NCI-H146 treated with DMSO at 0.1 percent for 48 hours (cell line): ENCODE results near the gene OLFM2.
A peak's percentile ranks its signal among the peaks of the same experiment; 100 is the strongest.

Experiments
- DNase-seq: peaks from one replicate; lab custom pipeline; 2025; ENCODE audit not compliant: unreplicated experiment; lab: John Stamatoyannopoulos, UW

Gene OLFM2

DNA sequence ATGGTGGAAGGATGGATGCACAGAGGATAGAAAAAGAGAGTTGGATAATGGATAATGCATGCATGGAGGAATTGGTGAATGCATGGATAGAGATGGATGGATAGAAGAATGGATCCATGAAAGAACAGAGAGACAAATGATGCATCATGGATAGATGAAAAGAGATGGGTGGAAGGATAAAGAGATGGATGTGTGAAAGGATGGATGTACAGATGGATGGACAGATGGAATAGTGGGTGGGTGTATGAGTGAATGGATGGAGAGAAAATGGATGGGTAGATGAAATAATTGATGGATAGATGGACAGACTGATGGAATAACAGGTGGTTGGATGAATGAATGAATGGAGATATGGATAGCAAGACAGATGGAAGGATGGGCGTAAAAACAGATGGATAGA is 25.7 kb downstream of the OLFM2 start:
- DNase-seq = no peak

- DNase-seq = no peak
Observed at GRCh38 chr19:9909251-9909650, 27.1 kb downstream of the OLFM2 start.

DNA sequence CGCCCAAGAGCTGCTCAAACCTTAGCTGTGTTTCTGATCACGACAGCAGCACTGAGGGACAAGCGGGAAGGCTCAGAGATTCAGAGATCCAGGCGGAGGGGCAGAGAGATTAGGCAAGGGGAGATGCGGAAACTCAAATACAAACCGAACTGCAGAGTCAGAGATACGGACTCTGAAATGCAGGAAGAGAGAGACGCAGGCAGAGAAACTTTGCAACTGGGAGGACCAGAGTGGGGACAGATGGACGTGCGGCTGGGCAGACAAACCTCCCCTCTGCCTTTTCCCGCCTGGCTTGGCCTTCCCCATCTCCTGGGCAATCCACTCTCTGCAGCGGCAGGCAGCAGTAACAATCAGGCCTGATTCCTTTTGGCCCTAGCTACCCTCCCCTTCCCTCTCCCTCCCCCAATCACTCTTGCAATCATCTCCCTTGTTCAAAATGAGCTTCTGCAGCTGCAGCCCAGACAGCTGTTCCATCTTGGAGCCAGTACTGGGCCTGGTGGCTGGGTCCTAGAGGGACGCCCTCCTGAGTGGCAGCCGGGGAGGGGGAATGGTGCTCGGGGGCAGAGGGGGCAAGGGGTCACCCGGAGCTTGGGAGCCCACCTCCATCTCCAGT is 29.7 kb downstream of the OLFM2 start:
- DNase-seq = no peak

DNA sequence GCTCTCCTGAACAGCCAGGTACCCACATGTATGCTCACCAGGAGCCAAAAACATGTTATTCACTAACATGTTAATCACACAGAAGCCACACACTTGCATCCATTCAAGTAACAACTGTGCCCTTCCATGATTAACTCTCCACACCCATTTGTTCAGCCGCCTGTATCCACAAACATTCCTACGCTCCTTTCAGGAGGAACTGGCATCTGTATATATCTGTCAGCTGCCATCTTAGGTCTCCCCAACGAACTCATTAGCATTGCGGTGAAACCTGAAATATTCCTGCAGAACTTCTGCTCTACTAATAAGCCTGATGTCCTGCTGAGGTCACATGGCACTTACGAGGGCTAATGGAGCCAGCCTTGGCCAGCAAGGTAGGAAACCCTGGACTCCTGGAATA is 33.0 kb downstream of the OLFM2 start:
- no peak for DNase-seq

DNA sequence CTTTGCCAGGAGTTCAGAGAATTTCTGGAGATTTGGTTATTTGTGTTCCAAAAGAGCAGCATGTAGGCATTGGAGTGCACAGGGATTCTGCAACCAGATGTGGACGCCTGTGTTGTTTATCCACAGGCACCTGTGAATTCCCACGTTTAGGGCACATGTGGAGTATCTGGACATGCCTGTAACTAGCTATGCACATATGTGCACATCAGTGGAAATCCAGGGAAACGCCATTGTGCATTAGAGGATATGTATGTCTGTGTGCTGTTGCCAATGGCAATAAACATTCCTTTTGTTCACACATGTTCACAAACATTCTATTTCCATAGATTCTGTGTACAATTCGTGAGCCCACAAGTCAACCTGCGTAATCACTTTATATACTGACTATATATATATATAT is 34.7 kb downstream of the OLFM2 start:
- no peak for DNase-seq

DNA sequence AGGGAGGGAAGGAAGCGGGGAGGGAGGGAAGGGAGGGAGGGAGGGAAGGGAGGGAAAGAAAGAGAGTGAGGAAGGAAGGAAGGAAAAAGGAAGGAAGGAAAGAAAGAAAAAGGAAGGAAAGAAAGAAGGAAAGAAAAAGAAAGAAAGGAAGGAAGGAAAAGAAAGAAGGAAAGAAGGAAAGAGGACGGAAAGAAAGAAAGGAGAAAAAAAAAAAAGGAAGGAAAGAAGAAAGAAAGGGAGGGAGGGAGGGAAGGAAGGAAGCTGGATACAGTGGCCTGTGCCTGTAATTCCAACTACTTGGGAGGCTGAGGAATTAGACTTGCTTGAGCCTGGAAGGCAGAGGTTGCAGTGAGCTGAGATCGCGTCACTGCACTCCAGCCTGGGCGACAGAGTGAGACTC is 35.3 kb downstream of the OLFM2 start:
- no peak for DNase-seq

DNA sequence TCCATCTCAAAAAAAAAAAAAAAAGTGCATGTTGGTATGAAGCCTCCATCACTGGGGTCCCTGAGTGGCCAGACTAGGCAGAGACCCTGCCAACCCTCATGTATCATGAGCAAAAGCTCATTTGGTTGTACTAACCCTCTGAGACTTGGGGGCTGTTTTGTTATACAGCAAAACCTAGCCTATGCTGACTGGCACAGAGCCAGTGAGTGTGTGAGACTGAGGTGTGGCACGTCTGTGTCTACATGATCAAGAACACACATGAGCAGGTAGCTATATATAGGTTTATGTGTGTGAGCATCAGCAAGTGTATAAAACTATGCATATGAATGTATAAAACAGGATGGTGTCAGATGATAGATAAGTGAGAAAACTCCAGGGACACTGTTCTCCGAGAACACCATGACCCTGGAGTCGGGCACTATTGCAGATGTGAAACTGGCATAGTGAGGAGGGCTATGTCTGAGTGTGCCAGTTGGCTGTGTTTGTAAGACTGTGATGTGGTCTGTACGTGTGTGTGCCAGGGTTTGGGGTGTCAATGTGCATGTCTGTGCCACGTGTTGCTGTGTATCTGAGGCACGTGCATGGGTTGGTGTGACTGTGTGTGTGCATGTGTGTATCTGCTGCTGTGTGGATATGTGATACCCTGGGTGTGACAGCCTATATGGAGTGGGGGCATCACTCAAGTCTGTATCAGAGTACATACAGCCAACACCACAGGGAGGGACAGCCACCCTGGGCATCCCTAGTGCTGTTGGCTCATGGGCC is 44.5 kb downstream of the OLFM2 start:
- no peak for DNase-seq

GRCh38 chr19:9885077-9885552 is 51.2 kb downstream of the OLFM2 start:
- no peak for DNase-seq

DNA sequence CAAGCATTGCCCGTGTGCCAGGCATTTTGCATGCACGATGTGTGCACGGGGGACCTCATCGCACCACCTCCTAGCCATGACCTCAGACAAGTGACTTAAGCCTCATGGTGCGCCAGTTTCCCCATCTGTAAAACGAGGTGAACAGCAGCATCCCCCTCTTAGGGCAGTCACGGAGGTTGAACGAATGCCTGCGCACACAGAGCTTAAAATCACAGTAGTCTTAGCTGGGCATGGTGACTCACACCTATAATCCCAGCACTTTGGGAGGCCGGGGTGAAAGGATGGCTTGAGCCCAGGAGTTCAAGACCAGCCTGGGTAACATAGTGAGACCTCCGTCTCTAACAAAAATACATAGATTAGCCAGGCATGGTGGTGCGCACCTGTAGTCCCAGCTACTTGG is 52.6 kb downstream of the OLFM2 start:
- no peak for DNase-seq

- DNase-seq = no peak
Observed at GRCh38 chr19:9883231-9883758, 53.0 kb downstream of the OLFM2 start.

- DNase-seq = no peak
Observed at GRCh38 chr19:9881720-9882119, 54.6 kb downstream of the OLFM2 start.

GRCh38 chr19:9878511-9879196 is 57.7 kb downstream of the OLFM2 start:
- DNase-seq = no peak

DNA sequence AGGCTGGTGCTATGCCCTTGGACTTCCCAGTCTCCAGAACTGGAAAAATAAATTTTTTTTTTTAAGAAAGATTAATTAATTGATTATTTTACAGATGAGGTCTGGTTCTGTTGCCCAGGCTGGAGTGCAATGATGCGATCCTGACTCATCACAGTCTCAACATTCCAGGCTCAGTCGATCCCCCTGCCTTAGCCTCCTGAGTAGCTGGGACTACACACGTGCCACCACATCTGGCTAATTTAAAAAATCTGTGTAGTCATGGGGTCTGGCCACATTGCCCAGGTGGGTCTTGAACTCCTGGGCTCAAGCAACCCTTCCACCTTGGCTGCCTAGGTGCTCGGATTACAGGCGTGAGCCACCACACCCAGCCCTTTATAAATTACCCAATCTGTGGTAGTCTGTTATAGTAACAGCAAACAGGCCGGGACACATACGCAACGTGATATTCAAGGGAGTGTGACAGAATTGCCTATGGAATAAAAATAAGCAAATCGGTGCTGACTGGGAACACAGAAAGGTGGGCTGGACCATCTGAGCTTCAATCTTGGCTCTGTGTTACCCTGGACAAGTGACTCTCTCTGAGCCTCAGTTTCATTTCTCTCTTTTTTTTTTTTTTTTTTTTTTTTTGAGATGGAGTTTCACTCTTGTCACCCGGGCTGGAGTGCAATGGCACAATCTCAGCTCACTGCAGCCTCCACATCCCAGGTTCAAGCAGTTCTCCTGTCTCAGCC is 58.4 kb downstream of the OLFM2 start:
- DNase-seq = no peak

- no peak for DNase-seq
Observed at GRCh38 chr19:9875796-9876195, 60.5 kb downstream of the OLFM2 start.

- DNase-seq = no peak
Observed at GRCh38 chr19:9875031-9875627, 61.2 kb downstream of the OLFM2 start.

DNA sequence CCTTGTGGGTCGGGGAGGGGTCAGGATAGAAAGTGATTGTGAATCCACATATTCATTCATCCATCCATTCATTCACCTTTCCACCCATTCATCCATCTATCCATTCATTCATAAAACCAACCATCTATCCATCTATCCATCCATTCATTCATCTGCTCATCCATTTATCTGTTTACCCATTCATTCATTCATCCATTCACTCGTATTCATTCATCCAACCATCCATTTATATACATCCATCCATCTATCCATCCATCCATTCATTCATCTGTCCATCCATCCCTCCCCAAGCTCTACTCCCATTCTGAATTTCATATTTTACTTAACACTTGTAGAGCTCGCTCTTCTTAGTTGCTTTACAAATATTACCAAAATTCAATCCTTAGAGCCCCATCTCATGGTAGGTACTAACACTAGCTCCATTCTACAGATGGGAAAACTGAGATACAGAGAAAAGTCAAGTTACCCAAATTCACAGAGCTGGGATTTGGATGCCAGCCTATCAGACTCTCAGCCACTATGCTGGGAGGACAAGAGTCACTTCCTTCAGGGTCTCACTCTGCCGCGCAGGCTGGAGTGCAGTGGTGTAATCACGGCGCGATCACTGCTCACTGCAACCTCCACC is 63.6 kb downstream of the OLFM2 start:
- DNase-seq = no peak

DNA sequence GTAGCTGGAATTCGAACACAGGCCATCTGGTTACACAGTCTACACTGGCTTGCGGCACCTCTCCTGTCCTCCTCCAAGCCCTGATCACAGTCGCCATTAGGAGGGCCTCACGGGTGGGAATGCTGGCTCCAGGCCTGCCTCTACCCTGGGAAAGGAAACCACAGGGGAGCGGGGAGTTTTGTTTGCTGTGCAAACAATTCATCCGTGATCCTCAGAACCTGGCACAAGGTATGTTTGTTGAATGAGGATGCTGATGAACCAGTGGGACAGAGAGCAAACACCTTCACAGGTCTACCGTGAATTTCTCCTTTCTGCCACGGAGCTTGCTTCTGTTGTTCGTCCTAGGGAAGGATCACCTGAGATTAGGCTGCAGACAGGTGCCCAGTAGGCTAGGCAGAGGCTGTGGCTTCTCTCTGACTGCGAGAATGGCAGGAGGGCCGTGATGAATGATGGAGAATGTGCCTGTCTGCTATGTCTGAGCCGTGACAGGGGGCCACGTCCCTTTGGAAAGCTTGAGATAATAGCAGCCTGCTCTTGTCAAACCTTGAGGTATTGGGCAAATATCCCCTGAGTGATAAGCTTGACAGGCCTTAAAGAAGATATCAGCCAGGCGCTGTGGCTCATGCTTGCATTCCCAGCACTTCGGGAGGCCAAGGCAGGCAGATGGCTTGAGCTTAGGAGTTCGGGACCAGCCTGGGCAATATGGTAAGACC is 64.5 kb downstream of the OLFM2 start:
- DNase-seq = peak; percentile 82

DNA sequence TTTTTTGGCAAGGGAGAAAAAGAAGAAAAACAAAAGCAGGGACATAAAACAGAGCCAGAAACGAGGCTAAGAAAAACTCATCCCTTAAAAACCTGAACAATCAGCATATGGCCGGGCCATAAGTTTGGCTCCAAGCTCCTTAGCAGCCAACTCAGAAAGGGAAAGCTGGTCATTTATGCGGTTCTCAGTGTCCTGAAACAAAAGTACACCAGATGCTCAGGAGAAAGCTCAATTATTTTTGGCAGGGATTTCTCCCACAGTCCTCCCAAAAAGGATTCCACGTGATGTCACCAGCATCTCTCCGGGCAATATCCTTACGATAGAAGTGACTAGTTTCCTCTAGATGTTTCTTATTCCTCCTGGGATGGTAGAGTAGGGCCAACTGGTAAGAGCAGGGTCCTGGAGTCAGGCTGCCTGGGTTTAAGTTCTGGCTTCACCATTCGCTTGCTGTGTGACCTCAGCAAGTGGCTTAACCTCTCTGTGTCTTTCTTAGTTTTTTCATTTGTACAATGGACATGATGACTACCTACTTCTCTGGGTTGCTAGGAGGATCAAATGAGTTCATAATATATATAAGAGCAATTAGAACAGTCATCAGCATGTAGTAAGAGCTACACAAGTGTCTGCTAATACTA is 67.2 kb downstream of the OLFM2 start:
- no peak for DNase-seq
